Loucy (cell line): Measurements from ENCODE around the gene TPST2.

Experiments used
- H2AFZ ChIP-seq: fragments of 200-600 bp; sonication (generic); 2 replicates; pipeline ENCODE4 v1.6.0; 2016; ENCODE audit warnings: antibody characterized with exemption, mild to moderate bottlenecking, low read length, moderate library complexity
- H3F3A ChIP-seq: fragments of 200-600 bp; 2 replicates; pipeline ENCODE4 v1.6.0; 2016; ENCODE audit warnings: antibody characterized with exemption, low read depth, mild to moderate bottlenecking
- H3K27me3 ChIP-seq: fragments of 200-600 bp; sonication (generic); 2 replicates; pipeline ENCODE4 v1.6.1; 2014; ENCODE audit warnings: low read length, mild to moderate bottlenecking; ENCODE audit not compliant: insufficient read depth, poor library complexity, severe bottlenecking
- H3K36me3 ChIP-seq: fragments of 200-600 bp; sonication (generic); 2 replicates; pipeline ENCODE4 v1.6.1; 2016; ENCODE audit warnings: low read length; ENCODE audit not compliant: insufficient read depth
- H3K4me1 ChIP-seq: fragments of 200-600 bp; sonication (generic); 2 replicates; pipeline ENCODE4 v1.5.1; 2014; ENCODE audit warnings: low read length, mild to moderate bottlenecking; ENCODE audit not compliant: insufficient read depth, poor library complexity, severe bottlenecking
- H3K4me2 ChIP-seq: fragments of 200-600 bp; sonication (generic); 2 replicates; pipeline ENCODE4 v1.6.0; 2014; ENCODE audit warnings: antibody characterized with exemption, low read length, low read depth, mild to moderate bottlenecking; ENCODE audit not compliant: poor library complexity, severe bottlenecking
- H3K4me3 ChIP-seq: fragments of 200-600 bp; sonication (generic); 2 replicates; pipeline ENCODE4 v1.5.1; 2014; ENCODE audit warnings: low read length, mild to moderate bottlenecking, mixed read lengths; ENCODE audit not compliant: poor library complexity, severe bottlenecking
- H3K79me2 ChIP-seq: fragments of 200-600 bp; sonication (generic); 2 replicates; pipeline ENCODE4 v1.6.1; 2014; ENCODE audit warnings: low read length; ENCODE audit not compliant: insufficient read depth
- H3K9ac ChIP-seq: fragments of 200-600 bp; sonication (generic); 2 replicates; pipeline ENCODE4 v1.6.0; 2014; ENCODE audit warnings: mild to moderate bottlenecking, low read depth, low read length, moderate library complexity; ENCODE audit not compliant: poor library complexity, severe bottlenecking
- H3K9me2 ChIP-seq: fragments of 200-600 bp; sonication (generic); replicated peaks from 2 replicates; pipeline ENCODE4 v1.6.1; 2016; ENCODE audit warnings: low read depth, low read length, mixed read lengths
- H3K9me3 ChIP-seq: fragments of 200-600 bp; sonication (generic); 2 replicates; pipeline ENCODE4 v1.6.1; 2014; ENCODE audit warnings: mild to moderate bottlenecking, antibody characterized with exemption, low read length, low read depth; ENCODE audit not compliant: insufficient read depth
- H4K20me1 ChIP-seq: fragments of 200-600 bp; sonication (generic); 2 replicates; pipeline ENCODE4 v1.6.0; 2014; ENCODE audit warnings: antibody characterized with exemption, low read length, mild to moderate bottlenecking; ENCODE audit not compliant: insufficient read depth, poor library complexity, severe bottlenecking
- CTCF ChIP-seq: fragments of 200-600 bp; sonication (generic); conservative IDR thresholded peaks from 2 replicates; pipeline ENCODE4 v1.5.1; 2014; ENCODE audit warnings: mild to moderate bottlenecking, antibody characterized with exemption, low read length
- EZH2phosphoT487 ChIP-seq: fragments of 200-600 bp; IDR thresholded peaks from 2 replicates; pipeline ENCODE4 v1.6.1; 2018; ENCODE audit warnings: antibody characterized with exemption, mild to moderate bottlenecking, moderate library complexity, borderline replicate concordance

The TPST2 gene

DNA sequence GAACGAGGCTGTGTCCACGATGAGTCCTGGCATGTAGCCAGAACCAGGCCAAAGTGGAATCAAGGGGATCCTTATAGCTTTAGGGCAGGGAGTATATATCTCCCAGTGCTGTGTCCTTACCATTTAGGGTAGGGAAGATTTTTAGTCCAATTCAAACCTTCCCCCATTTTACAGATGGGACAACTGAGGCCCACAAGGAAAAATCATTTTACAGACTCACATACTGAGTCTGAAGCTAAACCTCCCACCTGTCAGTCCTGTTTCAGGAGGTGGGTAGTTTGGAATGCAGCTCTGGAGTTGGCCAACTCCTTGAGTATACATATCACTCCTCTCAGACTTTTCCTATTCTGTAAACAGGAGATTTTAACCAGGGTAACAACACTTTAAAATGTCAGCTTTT, 44.5 kb downstream of the TPST2 start:
- Histone ChIP-seq H3K4me1 (peaks cover 29% of the 10 kb centered on the region), H3K36me3 (peaks cover 11% of the 10 kb centered on the region; the same call in 1 of the 2 replicates), H3K27me3 (no peaks in the 10 kb centered on the region), H3K9me3 (no peaks in the 10 kb centered on the region), H3F3A (no peaks in the 10 kb centered on the region), H3K79me2 (peaks cover 13% of the 10 kb centered on the region), H3K9ac (no peak overlapping the region), H3K9me2 (no peaks in the 10 kb centered on the region), H2AFZ (no peak overlapping the region), H3K4me3 (no peak overlapping the region), H3K4me2 (no peak overlapping the region), H4K20me1 (no peaks in the 10 kb centered on the region)
- TF ChIP-seq EZH2phosphoT487, result no peak
- TF ChIP-seq CTCF, result no peak

GRCh38 chr22:26544489-26544888, 45.4 kb downstream of the TPST2 start:
- Histone ChIP-seq H3K9me3 (no peaks in the 10 kb centered on the region), H3K9me2 (no peaks in the 10 kb centered on the region), H3F3A (no peaks in the 10 kb centered on the region), H3K4me2 (no peak overlapping the region), H3K27me3 (no peaks in the 10 kb centered on the region), H3K79me2 (peaks cover 13% of the 10 kb centered on the region), H3K4me1 (peaks cover 29% of the 10 kb centered on the region), H4K20me1 (no peaks in the 10 kb centered on the region), H3K36me3 (peaks cover 20% of the 10 kb centered on the region; the same call in 1 of the 2 replicates), H3K4me3 (no peak overlapping the region), H3K9ac (no peak overlapping the region), H2AFZ (no peak overlapping the region)
- TF ChIP-seq EZH2phosphoT487, result no peak
- TF ChIP-seq CTCF, result no peak

GRCh38 chr22:26542831-26543230, 47.1 kb downstream of the TPST2 start:
- Histone ChIP-seq H3K4me2 (peak overlapping the region; percentile 35), H3K27me3 (no peaks in the 10 kb centered on the region), H3K9ac (peak overlapping the region; percentile 46), H3K4me1 (peaks cover 29% of the 10 kb centered on the region), H2AFZ (no peak overlapping the region; the same call in 1 of the 2 replicates), H3K4me3 (no peak overlapping the region), H4K20me1 (no peaks in the 10 kb centered on the region), H3F3A (no peaks in the 10 kb centered on the region), H3K79me2 (peaks cover 13% of the 10 kb centered on the region), H3K9me2 (no peaks in the 10 kb centered on the region), H3K9me3 (no peaks in the 10 kb centered on the region), H3K36me3 (peaks cover 25% of the 10 kb centered on the region; the same call in 1 of the 2 replicates)
- no peak for TF ChIP-seq EZH2phosphoT487
- no peak for TF ChIP-seq CTCF
